HG03135 (cell line): ENCODE results near the gene CLIC2.
A peak's percentile ranks its signal among the peaks of the same experiment; 100 is the strongest.
"Not testable (repeated sequence)": the region's sequence is repeated elsewhere in the genome, so short reads cannot be mapped to it uniquely, and the experiment has no call there.

ENCODE experiments used
- ATAC-seq: cut with Tn5 transposase; IDR thresholded peaks from one replicate; pipeline ENCODE4 v1.9.1; 2021; ENCODE audit warnings: mild to moderate bottlenecking, moderate library complexity; ENCODE audit not compliant: unreplicated experiment

Gene CLIC2

DNA sequence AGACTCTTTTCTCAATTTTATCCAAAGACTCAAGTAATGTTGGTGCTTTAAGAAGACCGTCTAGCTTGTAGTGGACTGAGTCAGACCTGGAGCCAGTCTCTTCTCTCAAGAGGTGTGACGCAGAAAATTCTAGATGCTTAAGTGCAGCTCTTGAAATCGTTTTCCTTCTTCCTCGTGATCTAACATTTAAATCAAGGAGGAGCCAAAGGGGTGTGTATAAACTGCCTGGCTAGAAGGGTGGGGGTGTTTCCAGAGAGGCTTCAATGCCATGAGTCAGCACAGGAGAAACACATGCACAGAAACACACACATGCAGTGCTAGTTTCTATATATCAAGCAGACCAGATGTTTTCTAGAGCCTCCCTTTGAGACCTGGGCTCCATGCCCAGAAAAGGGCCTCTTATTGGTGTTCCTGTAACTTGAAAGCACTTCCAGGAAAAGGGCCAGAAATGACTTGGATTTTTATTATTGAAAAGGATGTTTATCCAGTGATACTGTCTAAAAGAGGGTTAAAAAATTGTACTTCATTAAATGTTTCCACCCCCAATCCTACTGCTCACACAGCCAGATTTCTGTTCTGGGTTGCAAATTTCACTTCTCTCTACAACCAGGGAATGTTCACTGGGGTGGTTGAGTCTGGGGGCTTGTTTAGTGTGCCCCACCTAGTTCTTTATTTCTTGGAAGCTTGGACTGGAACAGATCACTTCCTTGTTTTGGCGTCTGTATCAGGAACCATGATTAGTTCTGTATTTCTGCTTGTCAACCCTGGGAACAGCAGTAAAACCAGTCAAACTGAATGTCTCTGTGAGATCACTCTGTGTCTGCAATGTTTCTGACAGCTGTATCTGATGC is at the start of gene CLIC2:
TSS of gene CLIC2 (minus strand) at position 129 of the 851 bp plus-strand sequence. CDS start 187 bp downstream, outside the sequence.
- ATAC-seq, result peak; percentile 56

DNA sequence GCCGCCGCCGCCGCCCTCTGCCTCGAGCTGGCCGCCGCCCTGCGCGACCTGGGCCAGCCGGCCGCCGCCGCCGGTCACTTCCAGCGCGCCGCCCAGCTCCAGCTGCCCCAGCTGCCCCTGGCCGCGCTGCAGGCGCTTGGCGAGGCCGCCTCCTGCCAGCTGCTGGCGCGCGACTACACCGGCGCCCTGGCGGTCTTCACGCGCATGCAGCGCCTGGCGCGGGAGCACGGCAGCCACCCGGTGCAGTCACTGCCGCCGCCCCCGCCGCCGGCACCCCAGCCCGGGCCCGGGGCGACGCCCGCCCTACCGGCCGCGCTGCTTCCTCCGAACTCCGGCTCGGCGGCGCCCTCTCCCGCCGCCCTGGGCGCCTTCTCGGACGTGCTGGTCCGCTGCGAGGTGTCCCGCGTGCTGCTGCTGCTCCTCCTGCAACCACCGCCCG is 48.1 kb upstream of the CLIC2 start:
- peak; percentile 51 for ATAC-seq

DNA sequence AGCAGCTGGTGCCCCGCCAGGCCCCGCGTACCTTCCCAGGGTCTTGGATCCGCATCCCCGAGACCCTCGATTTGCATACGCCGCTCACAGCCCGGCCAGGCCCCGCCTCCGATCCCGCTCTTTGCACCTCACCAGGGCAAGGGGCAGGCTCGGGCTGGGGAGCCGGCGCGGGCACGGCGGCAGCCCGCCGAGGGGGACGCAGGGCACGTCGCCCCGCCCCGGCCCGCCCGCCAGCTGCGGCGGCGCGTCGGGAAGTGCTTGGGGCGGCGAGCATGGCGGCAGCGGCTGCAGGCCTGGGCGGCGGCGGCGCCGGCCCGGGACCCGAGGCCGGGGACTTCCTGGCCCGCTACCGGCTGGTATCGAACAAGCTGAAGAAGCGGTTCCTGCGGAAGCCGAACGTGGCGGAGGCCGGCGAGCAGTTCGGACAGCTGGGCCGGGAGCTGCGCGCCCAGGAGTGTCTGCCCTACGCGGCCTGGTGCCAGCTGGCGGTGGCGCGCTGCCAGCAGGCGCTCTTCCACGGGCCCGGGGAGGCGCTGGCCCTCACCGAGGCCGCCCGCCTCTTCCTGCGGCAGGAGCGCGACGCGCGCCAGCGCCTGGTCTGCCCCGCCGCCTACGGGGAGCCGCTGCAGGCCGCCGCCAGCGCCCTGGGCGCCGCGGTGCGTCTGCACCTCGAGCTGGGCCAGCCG is 47.6 kb upstream of the CLIC2 start, which contains the start of gene F8A2:
TSS of gene F8A2 (plus strand) at position 253 of the 686 bp plus-strand sequence. CDS start at position 273, 20 bp downstream.
- ATAC-seq, result peak; percentile 69

DNA sequence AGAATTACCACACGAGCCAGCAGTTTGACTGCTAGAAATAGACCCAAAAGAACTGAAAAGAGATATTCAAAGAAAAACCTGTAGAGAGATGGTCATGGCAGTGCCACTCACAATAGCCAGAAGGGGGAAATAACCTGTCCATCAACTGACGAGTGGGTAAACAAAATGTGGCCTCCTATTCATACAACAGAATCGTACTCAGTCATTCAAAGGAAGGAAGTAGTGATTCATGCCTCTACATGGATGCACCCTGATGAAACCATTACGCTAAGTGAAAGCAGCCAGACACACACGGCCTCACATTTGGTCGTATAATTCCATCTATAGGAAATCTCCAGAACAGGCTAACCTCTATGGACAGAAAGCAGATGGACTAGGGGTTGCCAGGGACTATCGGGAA is 45.4 kb upstream of the CLIC2 start:
- not testable (repeated sequence) for ATAC-seq

DNA sequence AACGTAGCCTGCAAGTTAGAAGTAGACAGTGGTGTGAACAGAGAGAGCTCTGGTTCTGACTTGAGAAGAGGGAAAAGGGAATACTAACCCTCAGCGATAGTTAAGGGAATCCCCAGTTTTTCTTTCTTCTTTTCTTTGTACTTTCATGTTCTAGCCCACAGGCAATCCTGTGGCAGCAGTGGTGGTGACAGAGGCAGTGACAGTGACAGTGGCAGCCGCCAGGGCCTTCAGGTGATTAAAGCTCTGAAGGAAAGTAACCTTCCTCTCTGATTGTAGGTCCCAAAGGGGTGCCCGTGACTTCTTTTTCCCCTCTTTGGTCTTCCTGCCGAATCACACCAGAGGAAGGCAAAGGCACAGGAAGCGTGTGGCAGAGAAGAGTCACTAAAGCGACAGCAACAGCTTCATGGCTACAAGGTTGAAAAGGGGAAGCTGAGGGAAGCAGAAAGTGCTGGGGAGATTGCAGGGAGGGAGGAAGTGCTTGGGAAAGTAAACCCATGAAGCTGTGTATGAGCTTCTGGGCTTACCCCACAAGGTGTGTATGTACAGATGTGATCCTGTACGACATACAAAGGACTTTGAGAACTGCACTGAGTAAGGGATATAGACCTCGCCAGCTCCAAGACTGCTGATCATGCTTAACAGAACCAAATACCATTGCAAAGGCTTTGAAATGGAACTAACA is 39.5 kb upstream of the CLIC2 start:
- ATAC-seq, result not testable (repeated sequence)

DNA sequence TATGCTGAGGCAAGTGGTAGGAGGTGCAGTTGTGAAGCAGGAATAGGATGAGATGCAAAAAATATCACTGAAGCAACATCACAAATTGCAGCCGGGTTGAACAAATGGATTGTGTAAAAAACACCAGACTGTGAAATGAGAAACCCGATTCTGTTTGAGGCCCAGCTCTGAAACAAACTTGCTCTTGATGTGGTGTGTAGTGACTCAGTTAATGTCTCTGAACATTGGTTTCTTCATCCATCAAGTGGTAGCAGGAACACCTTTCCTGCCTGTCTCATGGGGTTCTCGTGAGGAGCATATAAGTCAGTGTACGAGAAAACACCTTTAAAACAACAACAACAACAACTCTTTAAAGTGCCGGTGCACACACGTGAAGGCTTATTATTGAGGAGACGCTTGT is 29.3 kb upstream of the CLIC2 start:
- ATAC-seq, result not testable (repeated sequence)

DNA sequence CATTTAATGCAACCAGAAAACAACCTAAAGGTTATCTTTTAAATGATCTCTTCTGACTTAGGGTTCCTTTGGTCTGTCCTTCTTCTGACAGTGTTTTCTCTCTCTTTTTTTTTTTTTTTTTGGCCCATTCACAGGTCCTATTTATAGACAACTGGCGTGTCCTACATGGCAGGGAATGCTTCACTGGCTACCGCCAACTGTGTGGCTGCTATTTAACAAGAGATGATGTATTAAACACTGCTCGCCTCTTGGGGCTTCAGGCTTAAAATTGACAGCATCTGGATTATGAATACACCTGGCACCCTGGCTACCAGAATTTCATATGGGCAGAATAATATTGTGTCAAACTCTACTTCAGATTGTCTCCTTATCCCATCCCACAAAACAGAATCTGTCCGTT is 15.0 kb upstream of the CLIC2 start:
- not testable (repeated sequence) for ATAC-seq

DNA sequence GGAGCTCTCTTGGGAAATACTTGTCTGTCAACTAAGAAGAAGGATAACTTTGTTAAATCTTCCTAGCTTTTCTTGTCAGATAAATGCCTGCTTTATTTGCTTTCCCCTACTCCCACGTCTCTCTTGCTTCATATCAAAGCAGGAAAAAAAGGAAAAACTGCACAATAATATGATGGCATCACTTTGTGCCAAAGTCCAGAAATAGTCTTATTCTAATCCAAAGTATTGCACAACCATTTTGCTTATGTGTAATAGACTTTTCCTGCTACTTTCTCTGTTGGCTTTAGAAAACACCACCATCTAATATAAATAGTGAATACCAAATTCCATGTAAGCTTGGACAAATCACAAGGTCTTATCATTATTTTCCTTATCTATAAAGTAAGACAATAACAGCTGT is 11.3 kb upstream of the CLIC2 start:
- ATAC-seq, result not testable (repeated sequence)

DNA sequence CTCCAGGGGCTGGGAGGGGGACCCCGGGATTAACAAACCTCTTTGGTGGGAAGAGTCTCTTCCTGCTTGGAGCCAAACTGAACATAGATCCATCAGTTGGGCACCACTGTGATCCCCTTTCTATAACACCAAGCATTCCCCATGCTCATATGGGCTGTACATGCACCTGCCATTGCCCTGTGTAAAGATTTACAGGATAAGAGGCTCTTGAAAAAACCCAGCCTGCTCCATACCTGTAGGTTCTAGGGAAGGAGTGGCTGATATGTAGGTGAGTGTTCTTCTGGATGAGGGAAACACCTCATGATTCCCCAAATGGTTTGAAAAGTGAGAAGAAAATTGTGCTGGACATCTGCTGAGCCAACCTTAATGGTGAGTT is 911 bp upstream of the CLIC2 start:
- not testable (repeated sequence) for ATAC-seq

DNA sequence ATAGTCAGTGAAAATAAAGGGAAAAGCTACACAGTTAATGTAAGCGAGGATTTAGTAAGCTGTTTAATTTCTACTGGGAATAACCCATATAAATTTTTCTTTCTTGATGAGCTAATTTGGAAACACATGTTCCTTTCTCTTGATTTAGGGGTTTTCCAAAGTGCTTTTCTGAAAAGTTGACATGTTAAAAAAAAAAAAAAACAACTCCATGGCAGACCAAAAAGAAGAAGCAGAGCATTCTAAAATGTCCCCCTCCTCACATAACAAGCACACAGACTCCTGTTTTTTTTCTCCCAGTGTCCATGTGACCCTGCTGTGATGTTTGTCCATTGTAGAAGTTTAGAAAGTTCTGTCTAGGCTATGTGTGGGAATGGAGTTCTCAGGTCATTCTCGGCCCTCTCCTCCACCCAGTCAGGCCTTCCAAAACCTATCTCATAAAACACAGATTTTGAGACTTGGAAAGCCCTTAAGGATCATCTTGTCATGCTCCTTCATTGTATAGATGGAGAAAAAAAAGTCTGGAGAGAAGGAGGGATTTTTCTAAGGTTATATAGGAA is 792 bp downstream of the CLIC2 start:
- ATAC-seq, result no peak

DNA sequence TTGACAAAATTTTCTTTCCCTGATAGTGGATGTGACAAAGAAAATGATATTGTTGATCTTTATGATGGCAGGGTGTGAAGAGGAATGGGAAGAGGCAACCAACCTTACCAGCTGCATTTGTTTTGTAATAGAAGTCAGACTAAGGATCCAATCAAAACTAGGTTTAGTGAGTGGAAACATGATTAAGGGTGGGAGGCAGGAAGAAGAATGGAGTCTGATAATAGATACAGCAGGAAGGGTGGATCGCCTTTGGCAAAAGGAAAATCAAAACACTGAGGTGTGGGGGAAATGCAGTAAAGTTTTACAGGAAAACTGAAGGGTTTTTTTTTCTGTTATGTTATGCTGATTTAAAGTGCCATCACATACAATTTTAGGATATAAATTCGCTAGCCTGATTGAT is 3.4 kb downstream of the CLIC2 start:
- no peak for ATAC-seq

DNA sequence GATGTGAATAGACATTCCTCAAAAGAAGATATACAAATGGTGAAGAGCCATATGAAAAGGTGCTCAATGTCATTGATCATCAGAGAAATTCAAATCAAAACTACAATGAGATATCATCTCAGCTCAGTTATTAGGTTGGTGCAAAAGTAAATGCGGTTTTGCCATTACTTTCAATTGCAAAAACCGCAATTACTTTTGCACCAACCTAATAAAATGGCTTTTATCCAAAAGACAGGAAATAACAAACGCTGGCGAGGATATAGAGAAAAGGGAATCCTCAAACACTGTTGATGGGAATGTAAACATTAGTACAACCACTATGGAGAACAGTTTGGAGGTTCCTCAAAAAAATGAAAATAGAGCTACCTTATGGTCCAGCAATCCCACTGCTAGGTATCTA is 5.1 kb downstream of the CLIC2 start:
- no peak for ATAC-seq

DNA sequence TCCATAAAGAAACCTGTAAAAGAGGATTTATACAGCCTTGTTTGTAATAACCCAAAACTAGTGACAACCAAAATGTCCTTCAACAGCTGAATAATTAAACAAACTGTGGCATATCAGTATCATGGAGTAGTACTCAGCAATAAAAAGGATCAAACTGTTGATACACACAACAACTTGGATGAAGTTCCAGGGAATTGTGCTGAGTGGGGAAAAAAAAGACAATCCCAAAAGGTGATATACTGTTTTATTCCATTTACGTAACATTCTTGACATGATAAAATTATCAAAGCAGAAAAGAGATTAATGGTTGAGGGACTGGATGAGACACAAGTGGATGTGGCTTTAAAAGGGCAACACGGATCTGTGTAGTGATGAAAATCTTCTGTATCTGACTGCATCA is 7.8 kb downstream of the CLIC2 start:
- no peak for ATAC-seq

DNA sequence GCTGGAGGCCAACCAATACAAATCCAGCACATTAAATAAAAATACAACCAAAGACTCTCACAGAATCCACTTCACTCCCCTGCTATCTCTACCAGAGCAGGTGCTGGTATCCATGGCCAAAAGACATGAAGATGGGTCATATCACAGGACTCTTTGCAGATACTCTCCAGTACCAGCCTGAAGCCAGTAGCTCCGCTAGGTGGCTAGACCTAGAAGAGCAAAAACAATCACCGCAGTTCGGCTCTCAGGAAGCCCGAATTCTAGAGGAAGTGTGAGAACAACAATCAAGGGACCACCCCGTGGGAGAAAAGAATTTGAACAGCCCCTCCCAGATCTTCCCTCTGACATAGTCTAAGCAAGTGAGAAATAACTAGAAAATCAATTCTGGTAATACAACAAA is 20.2 kb downstream of the CLIC2 start:
- no peak for ATAC-seq

DNA sequence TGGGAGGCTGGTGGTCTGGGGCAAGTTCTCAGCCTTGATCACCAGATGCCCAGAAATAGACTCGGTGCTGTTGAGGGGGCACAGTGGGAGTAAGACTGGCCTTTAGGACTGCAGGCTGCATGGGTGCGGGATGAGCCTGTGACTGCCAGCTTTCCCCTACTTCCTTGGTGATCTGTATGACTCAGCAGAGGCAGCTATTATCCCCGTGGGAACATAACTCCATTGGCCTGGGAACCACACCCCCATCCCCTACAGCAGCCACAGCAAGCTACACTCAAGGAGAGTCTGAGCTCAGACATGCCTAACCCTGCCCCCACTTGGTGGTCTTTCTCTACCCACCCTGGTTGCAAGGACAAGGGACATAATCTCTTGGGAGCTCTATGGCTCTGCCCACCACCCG is 20.6 kb downstream of the CLIC2 start:
- no peak for ATAC-seq

DNA sequence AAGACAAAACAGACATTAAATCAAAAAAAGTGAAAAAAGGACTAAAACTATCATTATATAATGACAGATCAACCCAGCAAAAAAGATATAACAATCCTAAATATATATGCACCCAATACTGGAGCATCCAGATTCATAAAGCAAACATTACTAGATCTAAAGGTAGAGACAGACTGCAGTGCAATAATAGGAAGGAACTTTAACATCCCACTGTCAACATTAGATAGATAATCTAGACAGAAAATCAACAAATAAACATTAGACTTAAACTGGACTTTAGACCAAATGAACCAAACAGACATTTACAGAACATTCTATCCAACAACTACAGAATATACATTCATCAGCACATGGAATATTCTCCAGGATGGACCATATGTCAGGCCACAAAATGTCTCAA is 40.6 kb downstream of the CLIC2 start:
- ATAC-seq, result no peak

DNA sequence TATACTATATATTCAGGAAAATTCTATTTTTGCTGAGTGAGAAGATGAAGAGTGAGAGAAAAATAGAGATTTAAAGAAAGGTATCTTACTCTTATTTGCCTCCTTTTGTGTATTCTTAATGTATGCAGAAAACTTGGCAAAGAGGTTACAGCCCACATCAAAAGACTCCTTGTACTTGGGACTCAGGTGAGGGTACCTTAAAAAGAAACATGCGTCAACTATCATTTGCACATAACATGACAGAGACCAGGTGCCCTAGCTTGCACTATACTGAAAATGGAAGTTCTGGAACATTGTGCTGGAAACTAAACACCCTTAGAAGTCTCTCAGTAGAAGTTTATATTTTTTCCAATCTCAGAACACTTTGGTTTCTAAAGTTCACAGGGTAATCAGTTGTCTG is 54.5 kb downstream of the CLIC2 start:
- no peak for ATAC-seq

DNA sequence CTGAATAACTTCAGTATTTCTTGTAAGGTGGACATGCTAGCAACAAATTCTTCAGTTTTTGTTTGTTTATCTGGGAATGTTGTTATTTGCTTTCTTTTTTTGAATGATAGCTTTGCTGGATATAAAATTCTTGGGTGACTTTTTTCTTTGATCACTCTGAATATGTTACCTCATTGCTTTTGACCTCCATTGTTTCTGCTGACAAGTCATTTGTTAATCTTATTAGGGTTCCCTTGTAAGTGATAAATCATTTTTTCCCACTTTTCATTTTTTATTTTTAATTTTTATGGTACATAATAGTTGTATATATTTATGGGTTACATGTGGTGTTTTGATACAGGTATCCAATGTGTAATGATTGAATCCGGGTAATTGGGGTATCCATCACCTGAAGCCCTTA is 63.4 kb downstream of the CLIC2 start:
- no peak for ATAC-seq

DNA sequence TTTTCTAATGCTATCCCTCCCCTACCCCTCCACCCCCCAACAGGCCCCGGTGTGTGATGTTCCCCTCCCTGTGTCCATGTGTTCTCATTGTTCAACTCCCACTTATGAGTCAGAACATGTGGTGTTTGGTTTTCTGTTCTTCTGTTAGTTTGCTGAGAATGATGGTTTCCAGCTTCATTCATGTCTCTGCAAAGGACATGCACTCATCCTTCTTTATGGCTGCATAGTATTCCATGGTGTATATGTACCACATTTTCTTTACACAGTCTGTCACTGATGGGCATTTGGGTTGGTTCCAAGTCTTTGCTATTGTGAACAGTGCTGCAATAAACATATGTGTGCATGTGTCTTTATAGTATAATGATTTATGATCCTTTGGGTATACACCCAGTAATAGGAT is 66.4 kb downstream of the CLIC2 start:
- not testable (repeated sequence) for ATAC-seq

DNA sequence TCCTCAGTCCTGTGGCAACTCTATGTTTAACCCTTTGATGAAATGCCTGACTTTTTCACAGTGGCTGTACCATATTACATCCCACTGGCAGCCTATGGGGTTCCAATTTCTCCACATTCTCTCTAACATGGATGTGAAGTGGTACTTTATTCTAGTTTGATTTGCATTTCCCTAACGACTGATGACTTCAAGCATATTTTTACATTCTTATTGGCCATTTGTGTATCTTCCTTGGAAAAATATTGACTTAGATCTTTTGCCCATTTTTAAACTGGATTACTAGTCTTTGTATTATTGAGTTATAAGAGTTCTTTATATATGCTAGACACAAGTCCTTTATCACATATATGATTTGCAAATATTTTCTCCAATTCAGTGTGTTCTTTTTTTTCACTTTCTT is 68.0 kb downstream of the CLIC2 start:
- ATAC-seq, result no peak
